Mucosa of descending colon (tissue), 3 donors: ENCODE measurements around the gene GALNT9. TPM values are rescaled to one million over a fixed set of nuclear protein-coding genes. Genes with fewer than 3 reads are reported as not detected.

ENCODE experiments used
- ATAC-seq: fragments of 200-7000 bp; cut with Tn5 transposase; one replicate; pipeline ENCODE4 v1.9.1; 2020; ENCODE audit warnings: mild to moderate bottlenecking, moderate library complexity
- DNase-seq, 3 donors: peaks; one replicate each; pipeline ENCODE4 v3.0.0-alpha.2; 2020
- H3K36me3 ChIP-seq: fragments of 200-600 bp; one replicate; pipeline ENCODE4 v1.8.0; 2021; ENCODE audit warnings: low read depth, mild to moderate bottlenecking
- H3K4me1 ChIP-seq: fragments of 200-600 bp; one replicate; pipeline ENCODE4 v1.8.0; 2021; ENCODE audit warnings: low read depth, mild to moderate bottlenecking
- H3K4me3 ChIP-seq: fragments of 200-600 bp; one replicate; pipeline ENCODE4 v1.8.0; 2021; ENCODE audit warnings: mild to moderate bottlenecking
- H3K9me3 ChIP-seq: fragments of 200-600 bp; one replicate; pipeline ENCODE4 v1.8.0; 2021; ENCODE audit warnings: mild to moderate bottlenecking
- CTCF ChIP-seq: fragments of 200-600 bp; IDR thresholded peaks from one replicate; pipeline ENCODE4 v1.8.0; 2022; ENCODE audit warnings: antibody characterized with exemption, mild to moderate bottlenecking
- intact Hi-C, 2 donors: fragments of 100-400 bp; cut with DNase I in 1 of 2; cut with micrococcal nuclease in 1 of 2; formaldehyde crosslinking; loops; one replicate each; pipeline versions ENCODE4 v1.11.0 to v1.11.1; 2022; cut with DNase I, micrococcal nuclease
- total RNA-seq, 3 donors: library from RNA; stranded (reverse); fragmentation: NEBNext Ultra II Directional in 2 of 3; extraction: Animal tissue kit (Norgen Biotek cat#: 25700) in 2 of 3; gene quantifications; one replicate each; pipeline versions ENCODE4 v1.2.1 to v1.2.4, GENCODE V29; 2021 to 2023
- donor health status: DM: no; HTN: no; CAD: no; lungs with moderate emphysema.
- donor health status: DM: no; HTN: no; CAD: no.
- donor health status: DM: no; HTN: yes; CAD: no.

GALNT9 gene
- total RNA-seq, 3 donors from 2014 or later = 0.43 to 3.7 TPM; not detected in 1

- ATAC-seq (no peak), DNase-seq (no peak)
- H3K4me1 ChIP-seq = no peaks in the 10 kb centered on the region
- H3K4me3 ChIP-seq = no peak overlapping the region
- H3K36me3 ChIP-seq = no peaks in the 10 kb centered on the region
- intact Hi-C loops = no loop called here
- TF ChIP-seq CTCF = no peak
- H3K9me3 ChIP-seq = no peaks in the 10 kb centered on the region
These were observed 67.9 kb downstream of the GALNT9 start for GRCh38 chr12:132261328-132262138.

- no peaks in the 10 kb centered on the region for H3K36me3 ChIP-seq
- ATAC-seq = no peak
- no peak for DNase-seq
- intact Hi-C loops = no loop called here
- TF ChIP-seq CTCF = no peak
- H3K9me3 ChIP-seq = no peaks in the 10 kb centered on the region
- H3K4me1 ChIP-seq = no peaks in the 10 kb centered on the region
- no peak overlapping the region for H3K4me3 ChIP-seq
These were observed 68.7 kb downstream of the GALNT9 start for GRCh38 chr12:132260721-132261120.

GRCh38 chr12:132259872-132260695, 69.3 kb downstream of the GALNT9 start:
- Histone ChIP-seq H3K9me3 (no peaks in the 10 kb centered on the region), H3K36me3 (no peaks in the 10 kb centered on the region), H3K4me1 (no peaks in the 10 kb centered on the region), H3K4me3 (no peak overlapping the region)
- intact Hi-C loops = no loop called here
- ATAC-seq = no peak
- no peak for TF ChIP-seq CTCF
- DNase-seq = no peak

GRCh38 chr12:132259364-132259871, 70.0 kb downstream of the GALNT9 start:
- TF ChIP-seq CTCF = no peak
- intact Hi-C loops = no loop called here
- Histone ChIP-seq H3K9me3 (no peaks in the 10 kb centered on the region), H3K36me3 (no peaks in the 10 kb centered on the region), H3K4me1 (no peaks in the 10 kb centered on the region), H3K4me3 (no peak overlapping the region)
- DNase-seq (no peak), ATAC-seq (no peak)

- Histone ChIP-seq H3K9me3 (no peaks in the 10 kb centered on the region), H3K4me1 (no peaks in the 10 kb centered on the region), H3K4me3 (no peak overlapping the region), H3K36me3 (no peaks in the 10 kb centered on the region)
- intact Hi-C loops = no loop called here
- DNase-seq (no peak), ATAC-seq (no peak)
- no peak for TF ChIP-seq CTCF
These were observed 70.8 kb downstream of the GALNT9 start for GRCh38 chr12:132258543-132258942.
